OCI-LY1 (cell line): ENCODE data around the gene EFR3B.

ENCODE experiments used
- H2AFZ ChIP-seq: fragments of 200-600 bp; sonication (generic), shearing (Covaris generic); 2 replicates; pipeline ENCODE4 v1.6.0; 2014; ENCODE audit warnings: antibody characterized with exemption, mild to moderate bottlenecking, low read length
- H3F3A ChIP-seq: fragments of 200-600 bp; sonication (generic), shearing (Covaris generic); 2 replicates; pipeline ENCODE4 v1.6.0; 2014; ENCODE audit warnings: mild to moderate bottlenecking, antibody characterized with exemption, low read length, moderate library complexity; ENCODE audit not compliant: insufficient read depth
- H3K27ac ChIP-seq: fragments of 200-600 bp; sonication (generic); 2 replicates; pipeline ENCODE4 v1.5.1; 2014; ENCODE audit warnings: low read length, mixed run types, mild to moderate bottlenecking, low read depth; ENCODE audit not compliant: poor library complexity, severe bottlenecking
- H3K27me3 ChIP-seq: fragments of 200-600 bp; sonication (generic); 2 replicates; pipeline ENCODE4 v1.6.0; 2014; ENCODE audit warnings: antibody characterized with exemption, mild to moderate bottlenecking, low read length, moderate library complexity; ENCODE audit not compliant: insufficient read depth
- H3K36me3 ChIP-seq: fragments of 200-600 bp; sonication (generic); 2 replicates; pipeline ENCODE4 v1.6.1; 2014; ENCODE audit warnings: mild to moderate bottlenecking, antibody characterized with exemption, low read length, moderate library complexity, mixed read lengths; ENCODE audit not compliant: insufficient read depth
- H3K4me1 ChIP-seq: fragments of 200-600 bp; sonication (generic); 2 replicates; pipeline ENCODE4 v1.5.1; 2014; ENCODE audit warnings: mild to moderate bottlenecking, low read length, moderate library complexity; ENCODE audit not compliant: insufficient read depth, severe bottlenecking
- H3K4me2 ChIP-seq: fragments of 200-600 bp; sonication (generic), shearing (Covaris generic); 2 replicates; pipeline ENCODE4 v1.6.1; 2014; ENCODE audit warnings: low read length
- H3K4me3 ChIP-seq: fragments of 200-600 bp; sonication (generic); 2 replicates; pipeline ENCODE4 v1.5.1; 2014; ENCODE audit warnings: low read length, low read depth, mild to moderate bottlenecking, mixed read lengths; ENCODE audit not compliant: poor library complexity, severe bottlenecking
- H3K79me2 ChIP-seq: fragments of 200-600 bp; shearing (Covaris generic); 2 replicates; pipeline ENCODE4 v1.6.1; 2016; ENCODE audit warnings: mixed run types, low read length, mixed read lengths; ENCODE audit not compliant: insufficient read depth
- H3K9ac ChIP-seq: fragments of 200-600 bp; sonication (generic), shearing (Covaris generic); 2 replicates; pipeline ENCODE4 v1.6.1; 2014; ENCODE audit warnings: mild to moderate bottlenecking, low read length, mixed read lengths
- H3K9me2 ChIP-seq: fragments of 200-600 bp; sonication (generic), shearing (Covaris generic); 2 replicates; pipeline ENCODE4 v1.6.1; 2014; ENCODE audit warnings: low read depth, mild to moderate bottlenecking, low read length, mixed read lengths
- H3K9me3 ChIP-seq: fragments of 200-600 bp; shearing (Covaris generic); 2 replicates; pipeline ENCODE4 v1.6.1; 2014; ENCODE audit warnings: low read length, mixed read lengths
- H4K20me1 ChIP-seq: fragments of 200-600 bp; sonication (generic), shearing (Covaris generic); 2 replicates; pipeline ENCODE4 v1.6.0; 2016; ENCODE audit warnings: mild to moderate bottlenecking, low read length; ENCODE audit not compliant: insufficient read depth
- EZH2 ChIP-seq: fragments of 200-600 bp; sonication (generic), shearing (Covaris generic); IDR thresholded peaks from 2 replicates; pipeline ENCODE4 v1.8.0; 2017; ENCODE audit warnings: borderline replicate concordance, mixed run types, mild to moderate bottlenecking, antibody characterized with exemption, low read length, moderate library complexity, mixed read lengths
- TF ChIP-seq, protein P1 (sequence below): fragments of 200-600 bp; sonication (generic), shearing (Covaris generic); IDR thresholded peaks from 2 replicates; pipeline ENCODE4 v1.5.1; 2017; ENCODE audit warnings: mild to moderate bottlenecking, antibody characterized with exemption, low read length, moderate library complexity, mixed read lengths

The EFR3B gene

DNA sequence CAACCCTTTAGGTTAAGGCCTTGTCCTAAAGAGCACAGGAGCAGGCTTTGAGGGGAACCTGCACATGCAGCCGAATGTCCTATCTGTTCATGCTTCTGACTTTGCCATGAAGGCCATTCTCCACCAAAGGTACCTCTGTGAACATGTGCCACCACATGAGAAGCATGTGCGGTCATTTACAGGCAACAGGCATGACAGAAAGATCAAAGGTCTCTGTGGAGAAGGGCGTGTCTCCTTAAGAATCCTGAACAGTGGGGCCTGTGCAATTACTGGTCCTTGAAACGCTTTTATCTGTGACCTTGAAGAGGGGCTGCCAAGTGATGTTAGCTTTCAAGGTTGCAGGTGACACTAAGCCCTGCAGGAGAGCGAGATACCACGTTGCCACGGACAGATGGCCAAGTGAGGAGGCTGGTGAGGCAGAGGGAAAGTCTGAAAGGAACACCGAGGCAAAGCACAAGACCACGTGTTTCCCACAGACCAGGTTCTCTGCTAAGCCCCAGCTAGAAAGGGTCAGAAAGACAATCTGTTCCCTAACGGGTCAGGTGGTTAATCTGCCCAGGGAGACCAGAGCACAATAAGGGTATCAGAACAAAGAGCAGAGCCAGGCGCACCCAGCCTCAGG lies 146.0 kb downstream of the EFR3B start:
- Histone ChIP-seq H2AFZ (no peak overlapping the region), H3K4me2 (no peak overlapping the region), H3K79me2 (no peaks in the 10 kb centered on the region), H3K9me2 (no peaks in the 10 kb centered on the region), H3K27ac (no peak overlapping the region), H3K9me3 (no peaks in the 10 kb centered on the region), H3K9ac (no peak overlapping the region), H3K4me1 (no peaks in the 10 kb centered on the region), H4K20me1 (no peaks in the 10 kb centered on the region), H3K27me3 (no peaks in the 10 kb centered on the region), H3F3A (no peaks in the 10 kb centered on the region), H3K36me3 (no peaks in the 10 kb centered on the region), H3K4me3 (no peak overlapping the region)
- TF ChIP-seq, protein P1, sequence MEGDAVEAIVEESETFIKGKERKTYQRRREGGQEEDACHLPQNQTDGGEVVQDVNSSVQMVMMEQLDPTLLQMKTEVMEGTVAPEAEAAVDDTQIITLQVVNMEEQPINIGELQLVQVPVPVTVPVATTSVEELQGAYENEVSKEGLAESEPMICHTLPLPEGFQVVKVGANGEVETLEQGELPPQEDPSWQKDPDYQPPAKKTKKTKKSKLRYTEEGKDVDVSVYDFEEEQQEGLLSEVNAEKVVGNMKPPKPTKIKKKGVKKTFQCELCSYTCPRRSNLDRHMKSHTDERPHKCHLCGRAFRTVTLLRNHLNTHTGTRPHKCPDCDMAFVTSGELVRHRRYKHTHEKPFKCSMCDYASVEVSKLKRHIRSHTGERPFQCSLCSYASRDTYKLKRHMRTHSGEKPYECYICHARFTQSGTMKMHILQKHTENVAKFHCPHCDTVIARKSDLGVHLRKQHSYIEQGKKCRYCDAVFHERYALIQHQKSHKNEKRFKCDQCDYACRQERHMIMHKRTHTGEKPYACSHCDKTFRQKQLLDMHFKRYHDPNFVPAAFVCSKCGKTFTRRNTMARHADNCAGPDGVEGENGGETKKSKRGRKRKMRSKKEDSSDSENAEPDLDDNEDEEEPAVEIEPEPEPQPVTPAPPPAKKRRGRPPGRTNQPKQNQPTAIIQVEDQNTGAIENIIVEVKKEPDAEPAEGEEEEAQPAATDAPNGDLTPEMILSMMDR = no peak
- no peak for TF ChIP-seq EZH2

DNA sequence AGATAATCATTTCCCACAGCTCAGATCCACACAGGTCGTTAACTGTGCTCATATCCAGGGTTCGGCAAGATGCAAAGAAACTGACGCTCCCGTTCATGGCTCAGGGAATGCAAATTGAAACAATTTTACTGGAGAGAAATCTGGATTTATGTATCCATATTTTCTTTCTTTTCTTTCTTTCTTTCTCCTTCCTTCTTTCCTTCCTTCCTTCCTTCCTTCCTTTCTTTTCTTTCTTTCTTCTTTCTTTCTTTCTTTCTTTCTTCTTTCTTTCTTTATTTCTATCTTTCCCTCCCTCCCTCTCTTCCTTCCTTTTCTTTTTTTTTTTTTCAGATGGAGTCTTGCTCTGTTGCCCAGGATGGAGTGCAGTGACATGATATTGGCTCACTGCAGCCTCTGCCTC lies 146.5 kb downstream of the EFR3B start:
- no peaks in the 10 kb centered on the region for H3K9me2 ChIP-seq
- H3K79me2 ChIP-seq = no peaks in the 10 kb centered on the region
- no peaks in the 10 kb centered on the region for H3K9me3 ChIP-seq
- H3K36me3 ChIP-seq = no peaks in the 10 kb centered on the region
- TF ChIP-seq EZH2 = no peak
- TF ChIP-seq, protein P1 = no peak
- no peak overlapping the region for H2AFZ ChIP-seq
- no peaks in the 10 kb centered on the region for H3F3A ChIP-seq
- H3K4me3 ChIP-seq = no peak overlapping the region
- H3K4me1 ChIP-seq = no peaks in the 10 kb centered on the region
- no peak overlapping the region for H3K4me2 ChIP-seq
- no peak overlapping the region for H3K9ac ChIP-seq
- H3K27ac ChIP-seq = no peak overlapping the region
- no peaks in the 10 kb centered on the region for H4K20me1 ChIP-seq
- H3K27me3 ChIP-seq = no peaks in the 10 kb centered on the region

DNA sequence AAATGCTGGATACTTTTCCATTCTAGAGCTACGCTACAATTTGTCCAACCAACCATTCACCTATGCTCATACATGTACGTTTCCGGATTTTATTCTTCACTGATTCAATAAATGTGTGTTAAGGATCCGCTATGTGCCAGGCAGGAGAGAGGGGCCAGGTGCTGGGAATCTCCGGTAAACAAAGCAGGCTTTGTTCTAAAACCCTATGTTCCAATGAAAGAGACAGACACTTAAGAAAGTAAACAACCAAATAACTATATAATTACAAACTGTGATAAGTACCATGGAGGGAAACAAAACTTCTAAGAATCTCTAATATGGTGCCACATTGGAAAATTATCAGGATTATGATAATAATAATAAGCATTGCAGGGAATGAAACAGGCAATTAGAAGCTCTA lies 148.7 kb downstream of the EFR3B start:
- Histone ChIP-seq H3K9me2 (no peaks in the 10 kb centered on the region), H4K20me1 (no peaks in the 10 kb centered on the region), H3F3A (no peaks in the 10 kb centered on the region), H2AFZ (no peak overlapping the region), H3K79me2 (no peaks in the 10 kb centered on the region), H3K36me3 (no peaks in the 10 kb centered on the region), H3K4me1 (no peaks in the 10 kb centered on the region), H3K4me2 (no peak overlapping the region), H3K27me3 (no peaks in the 10 kb centered on the region; the same call in 1 of the 2 replicates), H3K9me3 (no peaks in the 10 kb centered on the region), H3K4me3 (no peak overlapping the region), H3K9ac (no peak overlapping the region), H3K27ac (no peak overlapping the region)
- TF ChIP-seq, protein P1 = no peak
- no peak for TF ChIP-seq EZH2
